Fibroblast of lung (primary cell): ENCODE results near the gene LHFPL5. TPM values are rescaled to one million over a fixed set of nuclear protein-coding genes. Genes with fewer than 3 reads are reported as not detected.

ENCODE experiments used
- DNase-seq, 2 donors: peaks; one replicate each; pipeline versions ENCODE4 v3.0.0 to v3.0.0-alpha.2; 2010; ENCODE audit warnings: low read depth in 2 of 2
- H2AFZ ChIP-seq: 2 replicates; pipeline ENCODE4 v1.5.1; 2012; ENCODE audit warnings: low read length, control low read depth, inconsistent platforms
- H3K27ac ChIP-seq: 2 replicates; pipeline ENCODE4 v1.5.1; 2011; ENCODE audit warnings: low read length, control low read depth; ENCODE audit not compliant: insufficient read depth
- H3K27me3 ChIP-seq: 2 replicates; pipeline ENCODE4 v1.5.1; 2011; ENCODE audit warnings: mild to moderate bottlenecking, low read length; ENCODE audit not compliant: control insufficient read depth, insufficient read depth
- H3K36me3 ChIP-seq: 2 replicates; pipeline ENCODE4 v1.5.1; 2011; ENCODE audit warnings: low read length; ENCODE audit not compliant: control insufficient read depth, insufficient read depth
- H3K4me1 ChIP-seq: 2 replicates; pipeline ENCODE4 v1.5.1; 2011; ENCODE audit warnings: low read length; ENCODE audit not compliant: control insufficient read depth, insufficient read depth; ENCODE audit errors: extremely low read depth
- H3K4me2 ChIP-seq: 2 replicates; pipeline ENCODE4 v1.5.1; 2011; ENCODE audit warnings: low read length, control low read depth; ENCODE audit not compliant: insufficient read depth; ENCODE audit errors: extremely low read depth
- H3K4me3 ChIP-seq, 4 experiments: fragments of 200-600 bp in 1 of 4; sonication (generic) in 1 of 4; replicated peaks in 1 of 4; 2 replicates each; pipeline ENCODE4 v1.5.1; 2011 to 2016; ENCODE audit warnings: low read length in 4 of 4, low read depth in 3 of 4, mild to moderate bottlenecking in 3 of 4, control low read depth in 2 of 4, inconsistent platforms in 1 of 4, mixed read lengths in 1 of 4; ENCODE audit not compliant: insufficient read depth in 1 of 4; ENCODE audit errors: control extremely low read depth in 1 of 4
- H3K79me2 ChIP-seq: 2 replicates; pipeline ENCODE4 v1.5.1; 2012; ENCODE audit warnings: mild to moderate bottlenecking, low read length, inconsistent platforms; ENCODE audit not compliant: control insufficient read depth, insufficient read depth
- H3K9ac ChIP-seq: 2 replicates; pipeline ENCODE4 v1.5.1; 2011; ENCODE audit warnings: mild to moderate bottlenecking, low read length, control low read depth; ENCODE audit not compliant: insufficient read depth
- H3K9me3 ChIP-seq: 2 replicates; pipeline ENCODE4 v1.5.1; 2012; ENCODE audit warnings: low read depth, low read length; ENCODE audit not compliant: control insufficient read depth, insufficient read depth
- H4K20me1 ChIP-seq: 2 replicates; pipeline ENCODE4 v1.5.1; 2011; ENCODE audit warnings: low read length; ENCODE audit not compliant: control insufficient read depth, insufficient read depth; ENCODE audit errors: extremely low read depth
- EZH2 ChIP-seq: IDR thresholded peaks from 2 replicates; pipeline ENCODE4 v1.5.1; 2012; ENCODE audit warnings: low read length, control low read depth, mild to moderate bottlenecking; ENCODE audit errors: missing control alignments
- polyA plus RNA-seq, 2 donors: library from polyadenylated mRNA; depleted of rRNA in 1 of 2; stranded (reverse) in 1 of 2; unstranded in 1 of 2; fragments of >200 nt; gene quantifications; 2 replicates each; pipeline ENCODE4 v1.2.1, GENCODE V29; 2011 to 2012; ENCODE audit warnings: missing spikeins in 1 of 2
- total RNA-seq: library from RNA; depleted of rRNA; stranded (reverse); fragments of >200 nt; gene quantifications from 2 replicates; pipeline ENCODE4 v1.2.1, GENCODE V29; 2014
- TF ChIP-seq, protein P1 (sequence below), 2 donors: IDR thresholded peaks in 1 of 2; conservative IDR thresholded peaks in 1 of 2; 1 replicate in 1 of 2; 2 replicates in 1 of 2; pipeline ENCODE4 v1.5.1; 2011 to 2012; ENCODE audit warnings: low read length in 2 of 2, control low read depth in 1 of 2, inconsistent platforms in 1 of 2, low read depth in 1 of 2, mild to moderate bottlenecking in 1 of 2

Gene LHFPL5
- total and polyA plus RNA-seq, 2 donors (not counting 1 experiment from before 2014, with no cell fraction given) = not detected

GRCh38 chr6:35795453-35796071 is 9.6 kb upstream of the LHFPL5 start:
- Histone ChIP-seq H3K27me3 (peaks cover 3% of the 10 kb centered on the region), H3K79me2 (no peaks in the 10 kb centered on the region), H3K4me1 (no peaks in the 10 kb centered on the region), H3K9me3 (no peaks in the 10 kb centered on the region), H3K36me3 (no peaks in the 10 kb centered on the region), H3K9ac (no peak overlapping the region), H3K27ac (no peak overlapping the region), H4K20me1 (no peaks in the 10 kb centered on the region), H3K4me2 (no peak overlapping the region), H3K4me3 (no peak overlapping the region), H2AFZ (no peak overlapping the region)
- TF ChIP-seq EZH2 = no peak
- TF ChIP-seq, protein P1, sequence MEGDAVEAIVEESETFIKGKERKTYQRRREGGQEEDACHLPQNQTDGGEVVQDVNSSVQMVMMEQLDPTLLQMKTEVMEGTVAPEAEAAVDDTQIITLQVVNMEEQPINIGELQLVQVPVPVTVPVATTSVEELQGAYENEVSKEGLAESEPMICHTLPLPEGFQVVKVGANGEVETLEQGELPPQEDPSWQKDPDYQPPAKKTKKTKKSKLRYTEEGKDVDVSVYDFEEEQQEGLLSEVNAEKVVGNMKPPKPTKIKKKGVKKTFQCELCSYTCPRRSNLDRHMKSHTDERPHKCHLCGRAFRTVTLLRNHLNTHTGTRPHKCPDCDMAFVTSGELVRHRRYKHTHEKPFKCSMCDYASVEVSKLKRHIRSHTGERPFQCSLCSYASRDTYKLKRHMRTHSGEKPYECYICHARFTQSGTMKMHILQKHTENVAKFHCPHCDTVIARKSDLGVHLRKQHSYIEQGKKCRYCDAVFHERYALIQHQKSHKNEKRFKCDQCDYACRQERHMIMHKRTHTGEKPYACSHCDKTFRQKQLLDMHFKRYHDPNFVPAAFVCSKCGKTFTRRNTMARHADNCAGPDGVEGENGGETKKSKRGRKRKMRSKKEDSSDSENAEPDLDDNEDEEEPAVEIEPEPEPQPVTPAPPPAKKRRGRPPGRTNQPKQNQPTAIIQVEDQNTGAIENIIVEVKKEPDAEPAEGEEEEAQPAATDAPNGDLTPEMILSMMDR (conservative IDR thresholded peaks at IDR 0.05 in 1 of 2, IDR thresholded peaks at IDR 0.05 in 1 of 2; ENCODE audit: low read depth in 1 of 2, low read length in 2 of 2) = no peak
- DNase-seq = no peak

DNA sequence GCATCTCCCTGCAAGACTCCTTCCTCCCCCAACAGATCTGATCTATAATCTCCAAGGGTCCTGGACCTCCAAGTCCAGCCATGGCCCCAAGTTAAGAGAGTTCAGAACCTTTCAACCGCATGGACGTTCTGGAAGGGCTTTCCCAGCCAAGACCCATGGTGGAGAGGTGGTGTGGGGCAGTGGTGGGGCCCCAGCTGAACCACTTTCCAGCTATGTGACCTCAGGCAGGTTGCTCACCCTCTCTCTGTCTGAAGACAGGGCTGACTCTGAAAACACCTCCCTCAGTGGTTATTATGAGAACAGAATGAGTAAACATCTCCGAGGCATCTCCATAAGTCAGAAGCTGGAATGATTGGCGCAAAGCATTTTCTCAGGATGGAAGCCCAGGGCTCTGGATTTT is 8.9 kb upstream of the LHFPL5 start:
- no peaks in the 10 kb centered on the region for H3K9me3 ChIP-seq
- no peaks in the 10 kb centered on the region for H3K4me1 ChIP-seq
- no peaks in the 10 kb centered on the region for H3K79me2 ChIP-seq
- no peaks in the 10 kb centered on the region for H4K20me1 ChIP-seq
- no peak overlapping the region for H3K4me3 ChIP-seq
- peaks cover 3% of the 10 kb centered on the region for H3K27me3 ChIP-seq
- H3K36me3 ChIP-seq = no peaks in the 10 kb centered on the region
- TF ChIP-seq EZH2 = no peak
- TF ChIP-seq, protein P1 (conservative IDR thresholded peaks at IDR 0.05 in 1 of 2, IDR thresholded peaks at IDR 0.05 in 1 of 2; ENCODE audit: low read depth in 1 of 2, low read length in 2 of 2) = no peak
- no peak overlapping the region for H3K4me2 ChIP-seq
- H2AFZ ChIP-seq = no peak overlapping the region
- DNase-seq = no peak
- no peak overlapping the region for H3K9ac ChIP-seq
- no peak overlapping the region for H3K27ac ChIP-seq

DNA sequence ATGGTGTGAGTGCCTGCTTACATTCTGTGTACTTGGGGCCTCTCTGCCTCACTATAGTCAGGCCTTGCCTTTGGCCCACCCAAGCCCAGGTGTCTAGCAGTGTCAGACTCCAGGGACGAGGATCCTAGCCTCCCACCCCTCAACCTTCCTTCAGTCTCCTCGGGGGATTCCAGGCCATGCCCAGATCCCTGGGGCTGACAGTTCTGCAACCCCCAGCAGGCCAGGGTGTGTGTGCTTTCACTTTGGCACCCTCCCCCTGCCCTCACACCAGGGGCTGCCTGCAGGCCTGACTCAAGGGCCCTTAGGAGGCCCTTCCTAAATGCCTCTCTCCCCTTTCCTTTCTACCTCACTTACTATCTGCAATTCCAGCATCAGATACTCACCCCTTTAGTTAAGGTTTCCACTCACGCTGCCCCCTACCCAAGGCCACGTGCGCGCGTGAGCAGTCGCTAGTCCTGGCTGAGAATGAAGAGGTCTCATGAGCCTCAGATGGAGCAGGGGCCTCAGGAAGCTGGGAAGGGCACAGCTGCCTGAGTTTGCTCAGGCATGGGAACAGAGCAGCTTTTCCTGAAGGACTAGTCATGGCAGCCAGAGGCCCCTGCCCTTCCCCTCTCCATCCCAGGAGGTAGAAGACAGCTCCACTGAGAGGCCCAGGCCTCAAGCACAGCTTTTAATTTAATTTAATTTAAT is 7.2 kb upstream of the LHFPL5 start:
- no peak for DNase-seq
- no peak overlapping the region for H3K9ac ChIP-seq
- H3K4me3 ChIP-seq = no peak overlapping the region
- no peak overlapping the region for H3K27ac ChIP-seq
- H3K4me2 ChIP-seq = no peak overlapping the region
- no peaks in the 10 kb centered on the region for H3K9me3 ChIP-seq
- H3K79me2 ChIP-seq = no peaks in the 10 kb centered on the region
- H3K4me1 ChIP-seq = no peaks in the 10 kb centered on the region
- H3K27me3 ChIP-seq = peaks cover 3% of the 10 kb centered on the region
- no peaks in the 10 kb centered on the region for H4K20me1 ChIP-seq
- no peak overlapping the region for H2AFZ ChIP-seq
- no peaks in the 10 kb centered on the region for H3K36me3 ChIP-seq
- no peak for TF ChIP-seq EZH2
- TF ChIP-seq, protein P1 (conservative IDR thresholded peaks at IDR 0.05 in 1 of 2, IDR thresholded peaks at IDR 0.05 in 1 of 2; ENCODE audit: low read depth in 1 of 2, low read length in 2 of 2) = no peak
